Activated CD8-positive, alpha-beta memory T cell treated with anti-CD3 and anti-CD28 coated beads for 48 hours (primary cell): ENCODE measurements around the gene AGXT.

Experiments used
- DNase-seq, 3 experiments: peaks; one replicate each; pipeline ENCODE4 v3.0.0-alpha.2; 2020; ENCODE audit warnings: low read depth in 2 of 3, low spot score in 2 of 3

Gene AGXT

DNA sequence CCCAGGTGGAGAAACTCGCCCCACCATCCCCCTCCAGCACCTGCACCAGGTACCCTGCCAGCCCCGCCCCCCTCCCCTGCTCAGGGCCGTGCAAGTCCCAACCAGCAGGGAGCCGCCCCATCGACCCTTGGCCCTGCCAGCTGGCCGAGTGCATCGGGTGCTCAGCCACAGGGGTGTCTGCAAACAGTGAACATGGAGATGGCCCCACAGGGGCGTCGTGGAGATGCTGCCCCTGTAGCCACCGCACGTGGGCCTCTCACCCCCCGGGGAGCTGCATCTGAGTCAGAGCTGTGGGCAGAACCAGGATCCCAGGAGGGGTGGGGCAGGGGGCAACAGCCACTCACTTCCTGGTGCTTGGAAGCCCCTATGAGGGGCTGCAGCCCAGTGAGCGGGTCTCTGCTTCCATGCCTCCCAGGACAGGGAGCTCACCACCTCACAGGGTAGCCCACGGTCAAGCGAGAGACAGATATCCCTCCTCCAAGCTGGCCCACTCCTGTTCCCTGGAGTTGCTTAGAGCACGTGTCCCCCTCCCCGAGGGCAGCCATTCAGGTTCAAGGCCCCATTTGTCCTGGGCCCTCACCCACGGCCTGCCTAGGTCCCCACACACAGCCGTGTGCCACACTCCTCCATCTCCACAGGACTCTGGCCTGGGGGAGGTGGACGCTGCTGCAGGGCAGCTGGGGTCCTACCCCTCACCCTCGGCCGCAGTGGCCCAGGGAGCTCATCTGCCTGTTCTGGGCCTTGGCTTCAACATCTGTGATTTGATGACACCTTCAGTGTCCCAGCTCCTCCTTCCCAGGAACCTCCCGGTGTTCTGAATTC is 28.5 kb downstream of the AGXT start:
- DNase-seq = no peak

GRCh38 chr2:240898108-240898730 is 29.6 kb downstream of the AGXT start:
- no peak for DNase-seq

DNA sequence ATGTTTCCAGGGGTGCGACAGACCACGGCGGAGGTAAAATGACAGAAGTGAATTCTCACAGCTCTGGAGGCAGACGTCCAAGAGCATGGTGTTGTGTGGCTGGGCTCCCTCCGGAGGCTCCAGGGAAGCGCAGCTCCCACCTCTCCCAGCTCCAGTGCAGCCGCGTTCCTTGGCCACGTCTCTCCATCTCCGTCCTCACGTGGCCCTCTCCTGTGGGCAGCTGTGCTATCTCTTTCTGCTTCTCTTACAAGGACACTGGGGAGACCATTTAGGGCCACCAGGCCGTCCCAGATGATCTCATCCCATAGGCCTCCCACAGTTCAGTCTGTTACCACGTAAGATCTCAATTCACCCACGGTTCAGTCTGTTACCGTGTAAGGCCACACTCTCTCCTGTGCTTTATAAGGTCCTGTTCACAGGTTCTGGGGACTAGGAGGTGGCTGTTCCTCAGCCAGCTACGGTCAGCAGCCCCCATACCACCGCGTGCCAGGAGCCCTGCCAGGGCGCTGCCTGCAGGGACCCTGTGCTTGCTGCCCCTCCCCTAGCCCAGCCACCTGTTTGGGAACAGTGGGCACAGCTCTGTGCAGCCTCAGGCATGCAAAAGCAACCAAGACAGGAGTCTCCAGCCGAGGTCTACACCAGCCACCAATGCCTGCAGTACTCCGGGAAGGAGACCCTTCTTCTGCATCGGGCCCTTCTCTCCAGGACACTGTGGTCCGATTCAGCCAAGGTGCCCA is 30.3 kb downstream of the AGXT start:
- DNase-seq = no peak

DNA sequence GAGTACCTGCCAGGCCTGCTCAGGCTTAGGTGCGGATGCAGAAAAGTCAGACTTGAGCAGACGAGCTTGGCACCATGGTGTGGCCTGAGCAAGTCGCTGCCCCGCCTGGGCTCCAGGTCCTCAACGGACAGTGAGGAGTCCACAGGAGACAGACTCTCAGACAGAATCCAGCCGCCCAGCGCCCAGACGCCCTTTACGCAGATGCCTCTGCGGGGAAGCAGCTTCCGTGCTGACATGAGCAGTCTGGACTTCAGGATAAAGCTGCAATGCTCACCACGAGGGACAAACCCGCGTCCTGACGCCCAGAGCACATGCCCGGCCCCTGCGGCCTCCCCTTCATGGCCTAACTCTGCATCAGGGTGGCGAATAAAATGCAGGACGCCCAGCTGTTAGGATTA is 30.8 kb downstream of the AGXT start:
- no peak for DNase-seq

DNA sequence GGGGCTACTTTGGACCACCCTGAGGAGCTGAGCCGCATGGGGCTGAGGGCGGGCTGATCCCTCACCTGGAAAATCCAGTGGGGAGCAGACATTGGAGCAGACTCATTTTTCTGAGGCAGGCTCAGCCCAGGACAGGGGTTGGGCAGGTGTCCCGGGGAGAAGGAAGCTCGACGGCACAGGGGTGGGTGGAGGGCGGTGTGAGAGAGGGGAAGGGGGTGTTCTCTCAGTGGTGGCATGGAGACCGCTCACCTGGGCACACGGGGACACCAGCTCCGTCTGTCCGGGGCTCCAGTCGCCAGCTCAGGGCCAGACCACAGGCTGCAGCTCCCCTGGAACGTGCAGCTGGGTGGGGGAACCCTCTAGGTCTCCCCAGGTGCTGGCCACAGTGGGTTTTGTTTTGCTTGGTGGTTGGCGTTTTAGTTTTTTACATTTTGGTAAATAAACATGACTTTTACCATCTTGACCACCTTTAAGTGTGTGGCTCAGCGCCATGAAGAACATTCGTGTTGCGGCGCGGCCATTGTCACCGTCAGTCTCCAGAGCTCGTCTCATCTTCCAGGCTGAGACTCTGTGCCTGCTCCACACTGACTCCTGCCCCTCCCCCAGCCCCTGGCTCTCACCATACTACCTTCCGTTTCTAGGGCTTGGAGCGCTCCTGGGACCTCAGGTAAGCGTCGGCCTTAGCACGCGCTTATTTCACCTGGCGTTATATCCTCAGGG is 31.7 kb downstream of the AGXT start:
- DNase-seq = no peak

GRCh38 chr2:240901986-240902614 is 33.5 kb downstream of the AGXT start:
- no peak for DNase-seq

- no peak for DNase-seq
These were observed 34.0 kb downstream of the AGXT start for GRCh38 chr2:240902615-240903041.

DNA sequence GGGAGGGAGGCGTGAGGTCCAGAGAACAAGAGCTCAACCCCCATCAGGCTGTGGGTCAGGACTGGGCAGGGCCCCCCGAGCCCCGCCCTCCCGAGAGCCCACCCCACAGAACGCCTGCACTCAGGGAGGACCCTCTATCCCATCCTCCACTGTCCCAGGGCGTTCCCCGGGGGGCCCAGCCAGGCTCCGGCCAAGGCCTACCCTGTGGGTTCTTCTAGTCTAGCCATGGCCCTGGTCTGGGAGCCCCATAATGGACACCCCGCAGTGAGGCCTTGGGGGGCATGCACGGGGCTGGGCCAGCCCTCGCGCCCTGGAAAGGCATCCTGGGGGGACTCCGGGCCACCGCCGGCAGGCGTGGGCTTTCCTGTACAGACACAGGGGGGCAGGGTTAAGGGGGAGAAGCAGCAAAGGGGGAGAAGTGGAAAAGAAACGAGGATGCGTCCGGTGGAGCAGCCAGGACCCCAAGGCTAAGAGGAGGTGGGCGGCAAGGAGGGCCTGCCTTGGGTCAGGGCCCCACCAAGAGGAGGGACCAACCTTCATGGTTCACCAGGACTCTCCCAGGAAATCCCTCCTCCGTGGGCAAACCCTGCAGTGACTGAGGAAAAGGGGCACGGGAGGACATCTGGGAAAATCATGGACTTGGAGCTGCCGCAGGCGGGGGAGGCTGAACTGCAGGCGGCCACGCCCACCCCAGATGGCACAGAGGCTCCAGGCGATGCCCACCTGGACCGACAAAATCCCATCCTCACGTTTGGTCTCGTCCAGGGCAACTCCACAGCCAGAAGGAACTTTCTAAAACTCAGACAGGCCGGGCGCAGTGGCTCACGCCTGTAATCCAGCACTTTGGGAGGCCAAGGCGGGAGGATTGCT is 34.8 kb downstream of the AGXT start:
- no peak for DNase-seq

DNA sequence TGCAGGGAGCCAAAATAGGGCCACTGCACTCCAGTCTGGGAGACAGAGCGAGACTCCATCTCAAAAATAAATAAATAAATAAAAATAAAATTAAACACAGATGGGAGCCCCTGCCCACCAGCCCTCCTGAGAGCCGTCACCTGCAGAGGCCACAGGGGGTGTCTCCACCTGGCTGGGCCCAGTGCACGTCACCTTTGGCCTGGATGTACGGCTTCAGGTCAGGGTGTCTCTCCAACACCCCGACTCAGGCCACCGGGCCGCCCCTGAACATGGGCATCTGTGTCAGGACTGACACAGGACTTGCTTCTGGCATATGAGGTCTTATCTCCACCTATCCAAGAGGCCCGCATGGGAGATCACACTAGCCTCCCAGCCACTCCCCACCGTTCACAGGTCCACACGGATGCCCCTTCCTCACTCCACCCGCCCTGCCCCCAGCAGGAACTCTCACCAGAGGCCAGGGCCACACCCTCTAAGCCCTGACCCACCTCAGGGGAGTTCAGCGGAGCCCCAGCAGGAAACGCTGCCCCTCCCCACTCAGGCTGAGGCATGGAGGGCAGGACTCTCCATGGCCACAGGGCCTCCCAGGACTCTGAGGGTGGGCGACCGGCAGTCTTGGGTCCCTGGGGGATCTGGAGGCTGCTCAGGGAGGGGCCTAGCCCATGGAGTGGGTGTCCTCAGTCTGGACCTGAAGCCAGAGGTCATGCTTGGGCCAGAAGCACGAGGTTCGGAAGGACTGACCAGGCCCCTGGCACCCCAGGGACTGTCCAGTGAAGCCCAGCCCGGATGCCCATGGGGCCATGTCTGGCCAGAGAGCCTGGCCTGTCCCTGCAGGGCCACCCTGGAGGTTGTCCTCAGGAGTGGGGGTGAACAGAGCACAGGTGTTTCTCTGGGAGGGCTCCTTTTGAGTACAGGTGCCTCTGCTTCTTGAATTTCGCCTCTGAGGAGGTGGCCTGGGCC is 35.9 kb downstream of the AGXT start:
- DNase-seq = no peak

DNA sequence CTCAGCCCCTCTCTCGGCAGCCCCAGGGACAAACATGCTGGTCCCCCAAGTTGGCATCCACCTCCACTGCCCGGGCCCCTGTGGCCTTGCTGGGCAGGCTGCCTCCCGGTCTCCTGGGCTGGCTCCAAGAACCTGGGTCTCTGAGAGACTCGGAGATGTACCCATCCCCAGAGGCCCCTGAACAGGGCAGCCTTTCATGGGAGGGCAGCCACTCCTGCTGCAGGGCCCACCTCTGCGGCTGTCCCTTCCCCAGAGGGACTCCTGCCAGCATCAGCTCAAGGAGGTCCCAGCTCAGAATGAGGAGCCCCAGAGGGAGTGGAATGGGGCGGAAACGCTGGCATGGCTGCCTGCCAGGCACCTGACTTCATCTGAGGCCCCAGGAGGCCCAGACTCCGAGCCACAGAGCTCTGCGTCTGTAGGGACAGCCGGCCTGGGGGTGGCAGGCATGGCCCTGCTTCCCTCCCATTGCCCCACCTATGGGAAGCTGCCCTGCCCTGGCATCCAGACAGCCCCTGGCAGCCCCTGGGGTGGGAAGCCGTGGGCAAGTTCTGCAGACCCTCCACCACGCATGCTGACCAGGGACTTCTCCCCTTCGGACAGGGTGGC is 36.7 kb downstream of the AGXT start:
- DNase-seq = no peak

DNA sequence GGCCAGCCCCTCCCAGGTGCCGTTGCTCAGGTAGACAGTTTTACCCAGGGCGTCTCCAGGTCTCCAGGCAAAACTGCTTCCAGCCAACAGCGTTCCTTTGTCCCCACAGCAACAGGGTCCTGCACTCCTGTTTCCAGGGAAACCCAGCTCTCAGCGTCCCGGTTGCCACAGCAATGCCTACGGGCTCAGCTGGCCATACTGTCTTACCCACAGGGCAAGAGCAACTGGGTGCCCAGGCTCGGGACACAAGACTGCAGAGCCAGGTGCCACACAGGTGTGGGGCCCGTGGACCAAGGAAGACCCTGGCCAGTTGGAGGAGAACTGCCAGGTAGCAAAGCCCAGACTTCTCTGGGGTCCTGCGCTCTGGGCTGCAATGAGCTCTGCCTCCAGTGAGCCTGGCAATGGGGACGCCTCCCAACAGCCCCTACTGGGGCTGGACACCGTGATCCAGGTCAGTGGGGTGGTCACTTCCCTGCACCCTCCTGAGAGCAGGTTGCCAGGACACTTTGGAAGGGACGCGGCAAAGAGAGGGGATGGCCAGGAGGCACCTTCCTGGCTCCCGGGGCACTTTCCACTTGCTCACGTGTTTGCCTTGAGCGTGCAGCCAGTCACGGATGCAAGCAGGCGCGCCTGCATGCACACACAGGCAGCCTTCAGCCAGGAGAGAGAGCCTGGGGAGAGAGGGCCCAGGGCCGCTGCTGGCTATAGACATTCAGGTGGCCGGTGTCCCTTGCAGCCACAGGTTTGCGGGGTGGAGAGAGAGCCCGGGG is 37.7 kb downstream of the AGXT start, which contains the start of gene CROCC2:
Gene CROCC2 (plus strand): TSS at position 196 of the 770 bp plus-strand sequence. CDS start 178 bp downstream, at position 374.
- DNase-seq = no peak

DNA sequence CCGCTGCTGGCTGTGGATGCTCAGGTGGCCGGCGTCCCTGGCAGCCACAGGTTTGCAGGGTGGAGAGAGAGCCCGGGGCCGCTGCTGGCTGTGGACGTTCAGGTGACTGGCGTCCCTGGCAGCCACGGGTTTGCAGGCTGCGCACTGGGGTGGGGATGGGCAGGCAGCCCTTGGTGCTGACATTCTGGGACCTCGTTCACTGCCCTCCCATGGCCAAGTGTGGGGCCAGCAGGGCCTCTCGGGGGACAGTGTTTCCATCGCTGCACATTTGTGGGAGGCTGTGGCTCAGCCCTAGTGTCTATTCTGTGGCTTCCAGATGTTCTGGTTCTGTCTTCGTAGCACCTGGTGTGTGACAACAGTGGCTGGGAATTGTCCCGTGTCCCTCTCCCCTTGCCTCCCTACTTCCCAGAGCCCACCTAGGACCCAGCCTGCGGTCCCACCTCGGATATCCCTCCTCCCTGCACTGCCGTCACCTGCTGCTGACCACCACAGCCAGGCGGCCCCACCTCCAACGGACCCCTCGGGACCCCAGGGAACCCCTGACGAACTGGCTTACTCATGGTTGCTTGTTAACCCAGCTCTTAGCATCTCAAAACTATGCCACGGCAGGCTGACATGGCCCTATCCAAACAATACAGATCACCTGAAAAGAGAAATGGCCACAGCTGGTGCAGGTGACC is 38.4 kb downstream of the AGXT start:
- DNase-seq = no peak

- no peak for DNase-seq
These were observed 40.8 kb downstream of the AGXT start for GRCh38 chr2:240909216-240909974.

DNA sequence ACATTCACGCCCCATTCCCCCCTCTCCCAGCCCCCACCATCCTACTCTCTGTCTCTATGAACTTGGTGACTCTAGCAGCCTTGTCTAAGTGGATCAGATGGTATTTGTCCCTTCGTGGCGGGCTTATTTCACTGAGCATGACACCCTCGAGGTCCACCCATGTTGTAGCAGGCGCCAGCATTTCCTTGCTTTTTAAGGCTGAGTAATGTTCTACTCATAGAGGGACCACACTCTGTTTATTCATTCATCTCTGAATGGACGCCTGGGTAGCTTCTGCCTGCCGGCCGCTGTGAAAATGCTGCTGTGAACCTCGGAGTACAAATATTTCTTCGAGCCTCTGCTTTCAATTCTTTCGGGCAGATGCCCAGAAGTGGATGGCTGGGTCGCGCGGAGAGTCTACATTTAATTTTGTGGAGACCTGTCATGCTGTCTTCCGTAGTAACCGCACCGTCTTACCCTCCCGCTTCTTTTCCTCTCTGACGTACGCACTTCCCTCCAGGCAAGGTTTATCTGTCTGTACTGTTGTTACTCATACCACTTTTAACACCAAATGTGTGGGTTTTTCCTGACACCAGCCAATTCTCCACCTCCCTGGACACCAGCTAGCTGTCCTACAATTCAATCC is 43.1 kb downstream of the AGXT start:
- no peak for DNase-seq

GRCh38 chr2:240912878-240913809 is 44.5 kb downstream of the AGXT start:
- DNase-seq = no peak
